IMR-90 (cell line): ENCODE measurements around the gene ZEB2. TPM values are rescaled to one million over a fixed set of nuclear protein-coding genes. Genes with fewer than 3 reads are reported as not detected.

Experiments used
- ATAC-seq: fragments of 200-7000 bp; cut with Tn5 transposase; 2 replicates; pipeline ENCODE4 v1.9.1; 2020; ENCODE audit warnings: low read depth, mild to moderate bottlenecking, moderate library complexity
- BruUV-seq: library from RNA; stranded (reverse); fragments of 400-500 nt; replicated peaks from 2 replicates; lab custom pipeline; 2021; lab: Mats Ljungman, UMichigan
- CTCF ChIA-PET: fragments of 300-600 bp; formaldehyde crosslinking; extraction: SDS; loops from one replicate; lab custom pipeline; 2021; ENCODE audit warnings: antibody characterized with exemption; lab: Yijun Ruan, JAX
- POLR2A ChIA-PET: fragments of 300-600 bp; sonication (Branson Sonifier 250); formaldehyde crosslinking; loops from one replicate; lab custom pipeline; 2022; ENCODE audit warnings: antibody characterized with exemption; ENCODE audit not compliant: unreplicated experiment; lab: Charles Lee
- DNase-seq: peaks from one replicate; pipeline ENCODE4 v3.0.0; 2013
- H2AFZ ChIP-seq: replicated peaks from 2 replicates; pipeline ENCODE3; 2013; ENCODE audit warnings: low read length, mild to moderate bottlenecking; ENCODE audit not compliant: poor library complexity
- H2AK5ac ChIP-seq: 2 replicates; pipeline ENCODE4 v1.6.1; 2013; ENCODE audit warnings: low read depth, low read length, inconsistent platforms
- H2AK9ac ChIP-seq: replicated peaks from 2 replicates; pipeline ENCODE3; 2013; ENCODE audit warnings: mild to moderate bottlenecking, low read depth, low read length, moderate library complexity; ENCODE audit not compliant: poor library complexity
- H2BK120ac ChIP-seq: 2 replicates; pipeline ENCODE4 v1.6.1; 2013; ENCODE audit warnings: low read depth, low read length, inconsistent platforms
- H2BK15ac ChIP-seq: 3 replicates; pipeline ENCODE4 v1.6.1; 2013; ENCODE audit warnings: low read depth, low read length, inconsistent platforms
- H2BK20ac ChIP-seq: 2 replicates; pipeline ENCODE4 v1.6.1; 2013; ENCODE audit warnings: low read depth, mild to moderate bottlenecking, inconsistent platforms, low read length, moderate library complexity
- H2BK5ac ChIP-seq: 2 replicates; pipeline ENCODE4 v1.6.1; 2013; ENCODE audit warnings: mild to moderate bottlenecking, low read depth, low read length, inconsistent platforms; ENCODE audit not compliant: poor library complexity, severe bottlenecking
- H3K14ac ChIP-seq: replicated peaks from 2 replicates; pipeline ENCODE4 v1.6.1; 2013; ENCODE audit warnings: low read depth, low read length, inconsistent platforms
- H3K18ac ChIP-seq: 2 replicates; pipeline ENCODE4 v1.6.1; 2013; ENCODE audit warnings: low read depth, low read length, control low read depth
- H3K23ac ChIP-seq: 2 replicates; pipeline ENCODE4 v1.6.1; 2013; ENCODE audit warnings: low read depth, low read length, inconsistent platforms
- H3K27ac ChIP-seq: 2 replicates; pipeline ENCODE4 v1.5.1; 2013; ENCODE audit warnings: mild to moderate bottlenecking, control low read depth, low read length; ENCODE audit not compliant: insufficient read depth
- H3K27me3 ChIP-seq: 2 replicates; pipeline ENCODE4 v1.6.1; 2013; ENCODE audit warnings: low read length; ENCODE audit not compliant: control insufficient read depth, insufficient read depth
- H3K36me3 ChIP-seq: 2 replicates; pipeline ENCODE4 v1.6.1; 2013; ENCODE audit warnings: low read length, mixed read lengths; ENCODE audit not compliant: control insufficient read depth, insufficient read depth
- H3K4ac ChIP-seq: 2 replicates; pipeline ENCODE4 v1.6.1; 2013; ENCODE audit warnings: low read depth, low read length, inconsistent platforms
- H3K4me1 ChIP-seq: 2 replicates; pipeline ENCODE4 v1.6.1; 2013; ENCODE audit warnings: low read length, mixed read lengths; ENCODE audit not compliant: control insufficient read depth, insufficient read depth
- H3K4me2 ChIP-seq: 2 replicates; pipeline ENCODE4 v1.6.1; 2013; ENCODE audit warnings: low read depth, mild to moderate bottlenecking, control low read depth, low read length, moderate library complexity
- H3K4me3 ChIP-seq: 2 replicates; pipeline ENCODE4 v1.5.1; 2013; ENCODE audit warnings: low read depth, mild to moderate bottlenecking, control low read depth, low read length, moderate library complexity; ENCODE audit not compliant: insufficient read depth
- H3K56ac ChIP-seq: 2 replicates; pipeline ENCODE4 v1.6.1; 2013; ENCODE audit warnings: low read length, inconsistent platforms; ENCODE audit not compliant: insufficient read depth; ENCODE audit errors: extremely low read depth
- H3K79me1 ChIP-seq, 2 experiments: 2 replicates each; pipeline ENCODE4 v1.6.1; 2013; ENCODE audit warnings: low read length in 2 of 2, inconsistent platforms in 1 of 2, low read depth in 1 of 2
- H3K9ac ChIP-seq: 2 replicates; pipeline ENCODE4 v1.6.1; 2013; ENCODE audit warnings: low read depth, low read length, control low read depth
- H3K9me1 ChIP-seq: 2 replicates; pipeline ENCODE4 v1.6.1; 2013; ENCODE audit warnings: low read length, inconsistent platforms; ENCODE audit not compliant: insufficient read depth
- H3K9me3 ChIP-seq: 2 replicates; pipeline ENCODE4 v1.6.1; 2013; ENCODE audit warnings: low read length; ENCODE audit not compliant: control insufficient read depth, insufficient read depth
- H4K20me1 ChIP-seq: 2 replicates; pipeline ENCODE4 v1.6.1; 2013; ENCODE audit warnings: low read length, inconsistent platforms; ENCODE audit not compliant: insufficient read depth
- H4K5ac ChIP-seq: 2 replicates; pipeline ENCODE4 v1.6.1; 2013; ENCODE audit warnings: mild to moderate bottlenecking, low read depth, low read length, control low read depth
- H4K8ac ChIP-seq, 2 experiments: 2 replicates each; pipeline ENCODE4 v1.6.1; 2013; ENCODE audit warnings: low read depth in 2 of 2, low read length in 2 of 2, control low read depth in 1 of 2, inconsistent platforms in 1 of 2
- H4K91ac ChIP-seq: 2 replicates; pipeline ENCODE4 v1.6.1; 2013; ENCODE audit warnings: low read depth, low read length, inconsistent platforms; ENCODE audit not compliant: insufficient read depth
- CEBPB ChIP-seq: IDR thresholded peaks from 2 replicates; pipeline ENCODE4 v1.6.1; 2012; ENCODE audit warnings: low read depth, low read length, improper control_type of control experiment
- MAFK ChIP-seq: IDR thresholded peaks from 2 replicates; pipeline ENCODE4 v1.6.1; 2012; ENCODE audit warnings: low read depth, low read length, improper control_type of control experiment
- MAZ ChIP-seq: IDR thresholded peaks from 2 replicates; pipeline ENCODE4 v1.6.1; 2012; ENCODE audit warnings: low read depth, mild to moderate bottlenecking, low read length, improper control_type of control experiment, moderate library complexity, borderline replicate concordance
- NFE2L2 ChIP-seq: fragments of 150-350 bp; IDR thresholded peaks from 2 replicates; pipeline ENCODE4 v1.6.1; 2016; ENCODE audit warnings: low read depth, mild to moderate bottlenecking, low read length
- WGBS, 2 experiments: methylation state at CpG; one replicate each; pipeline versions ENCODE4 v1.1.5 to v1.1.7; 2013; ENCODE audit warnings: missing lambda C conversion rate in 2 of 2; ENCODE audit not compliant: insufficient read length in 1 of 2; ENCODE audit errors: extremely low coverage in 2 of 2; 5-methylcytosine and 5-hydroxymethylcytosine counted together
- dilution Hi-C: fragments of 300-500 bp; cut with HindIII; formaldehyde crosslinking; loops from one replicate; pipeline ENCODE4 v1.14.3; 2018; ENCODE audit warnings: low sequenced_read_pairs; ENCODE audit not compliant: unreplicated experiment
- in situ Hi-C: fragments of 300-500 bp; cut with MboI; formaldehyde crosslinking; loops from 3 replicates; pipeline ENCODE4 v1.14.3; 2019; ENCODE audit warnings: low sequenced_read_pairs, inconsistent platforms, mixed read lengths
- intact Hi-C: fragments of 100-400 bp; cut with micrococcal nuclease; formaldehyde crosslinking; loops from 2 replicates; pipeline ENCODE4 v1.10.0; 2022
- polyA plus RNA-seq, 3 experiments: library from polyadenylated mRNA; depleted of rRNA; stranded (reverse); fragments of >200 nt; gene quantifications; 2 replicates each; pipeline ENCODE4 v1.2.3, GENCODE V29; 2012; ENCODE audit warnings: low replicate concordance in 1 of 3
- total RNA-seq: library from RNA; depleted of rRNA; stranded (reverse); fragments of >200 nt; gene quantifications from 2 replicates; pipeline ENCODE4 v1.2.3, GENCODE V29; 2012

Gene ZEB2
- total and polyA plus RNA-seq, 2 of the 4 experiments (the other 2 are of a cell fraction): 22.4 to 50.9 TPM

DNA sequence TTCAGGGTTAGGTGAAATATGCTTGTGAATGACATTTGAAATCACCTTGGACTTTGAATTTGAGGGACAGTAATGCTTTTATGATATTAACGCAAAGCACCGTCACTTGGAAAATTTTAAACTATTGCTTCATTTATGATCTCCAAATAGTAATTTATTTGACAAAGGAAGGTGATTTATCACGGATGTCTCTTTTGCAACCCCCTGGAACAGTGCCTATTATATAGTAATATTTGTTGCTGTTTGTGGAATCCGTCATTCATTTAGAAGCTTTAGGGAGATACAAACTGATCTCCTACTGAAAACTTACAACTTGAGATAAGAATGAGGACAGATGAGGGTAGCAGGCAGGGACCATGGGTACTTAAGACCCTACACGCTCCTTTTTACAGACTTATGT is 10.7 kb upstream of the ZEB2 start:
- Histone ChIP-seq H4K5ac (no peak overlapping the region), H3K56ac (no peak overlapping the region), H2BK20ac (no peak overlapping the region), H3K36me3 (no peaks in the 10 kb centered on the region), H2BK5ac (no peak overlapping the region), H4K20me1 (no peaks in the 10 kb centered on the region), H3K18ac (no peak overlapping the region), H2AFZ (no peak overlapping the region), H3K23ac (no peak overlapping the region), H3K27me3 (no peaks in the 10 kb centered on the region; the same call in 1 of the 2 replicates), H3K9ac (no peak overlapping the region; the same call in 1 of the 2 replicates), H2AK9ac (no peak overlapping the region), H3K9me1 (no peaks in the 10 kb centered on the region), H3K27ac (no peak overlapping the region), H3K4me3 (no peak overlapping the region), H3K4ac (no peak overlapping the region), H2BK120ac (no peak overlapping the region), H3K4me2 (no peak overlapping the region), H2BK15ac (no peak overlapping the region), H2AK5ac (no peak overlapping the region), H3K14ac (no peak overlapping the region), H3K9me3 (no peaks in the 10 kb centered on the region), H4K91ac (no peak overlapping the region), H3K79me1 (no peaks in the 10 kb centered on the region), H3K4me1 (no peaks in the 10 kb centered on the region), H4K8ac (no peak overlapping the region)
- intact Hi-C loops (no loop called here), dilution Hi-C loops (no loop called here), in situ Hi-C loops (no loop called here)
- ChIA-PET CTCF (no interaction called here), POLR2A (no interaction called here)
- BruUV-seq: no TSS peak
- TF ChIP-seq NFE2L2: no peak
- TF ChIP-seq MAFK: no peak
- no peak for TF ChIP-seq MAZ
- no peak for TF ChIP-seq CEBPB
- no peak for DNase-seq
- WGBS, 2 experiments: no CpG with 5 or more reads among the region's 5 CpGs
- no peak for ATAC-seq
